Jurkat, Clone E6-1 (cell line): Measurements from ENCODE around the gene FBF1.

Source experiments
- DNase-seq: peaks from one replicate; pipeline ENCODE4 v3.0.0-alpha.2; 2011; ENCODE audit warnings: low read depth, low spot score
- H3K4me3 ChIP-seq: 2 replicates; pipeline ENCODE4 v1.5.1; 2011; ENCODE audit warnings: mild to moderate bottlenecking, low read length, control low read depth, moderate library complexity

FBF1 gene

GRCh38 chr17:75959051-75959838, 18.4 kb upstream of the FBF1 start:
- H3K4me3 ChIP-seq: no peak overlapping the region
- DNase-seq: no peak

DNA sequence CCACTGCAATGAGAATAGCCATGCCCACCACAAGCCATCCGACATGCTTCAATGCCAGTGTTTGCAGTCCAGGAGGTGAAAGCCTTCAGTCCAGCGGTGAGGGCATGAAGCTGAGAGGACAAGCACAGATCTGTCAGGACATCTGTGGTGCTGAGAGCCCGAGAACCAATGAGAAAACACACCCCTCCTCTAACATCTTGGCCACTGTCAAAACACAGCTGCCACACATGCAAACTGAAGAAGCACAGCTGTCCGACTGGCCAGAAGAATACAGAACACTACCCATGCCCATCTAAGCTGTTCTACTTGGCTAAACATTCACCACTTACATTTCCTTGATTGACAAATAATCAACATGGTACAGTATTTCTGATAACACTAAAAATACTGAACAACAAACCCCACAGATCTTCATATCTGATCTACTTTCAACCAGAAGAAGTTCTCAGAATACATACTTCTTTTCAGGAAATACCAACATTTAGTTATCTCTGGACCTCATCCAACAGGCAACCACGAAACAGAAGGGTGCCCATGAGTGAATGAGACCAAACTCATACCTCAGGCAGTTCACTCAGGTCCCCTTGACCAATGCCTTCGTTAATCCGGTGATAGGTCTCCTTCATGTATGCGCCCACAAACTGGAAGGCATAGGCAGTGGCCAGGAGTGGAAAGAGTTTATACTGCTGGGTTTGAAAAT, 10.2 kb upstream of the FBF1 start:
- H3K4me3 ChIP-seq: no peak overlapping the region
- no peak for DNase-seq

- H3K4me3 ChIP-seq: no peak overlapping the region
- no peak for DNase-seq
Measured at GRCh38 chr17:75950421-75950820, 9.6 kb upstream of the FBF1 start.

DNA sequence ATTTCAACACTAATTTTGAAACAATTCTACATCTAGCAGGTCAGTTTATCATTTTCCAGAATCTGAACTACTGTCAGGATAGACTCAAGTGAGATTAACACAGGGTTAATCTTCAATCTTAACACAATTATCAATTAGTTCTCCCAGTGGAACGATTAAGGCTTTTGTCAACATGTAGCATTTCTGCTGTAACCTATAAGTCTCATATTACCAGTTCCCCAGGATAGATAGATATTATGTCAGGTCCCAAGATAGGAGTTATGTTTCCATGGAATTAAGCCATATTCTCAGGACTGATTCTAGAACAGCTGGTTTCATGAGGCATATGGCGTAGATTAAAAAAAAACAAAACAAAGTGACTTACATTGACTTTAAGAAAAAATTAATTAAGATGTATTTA, 4.4 kb upstream of the FBF1 start:
- H3K4me3 ChIP-seq: no peak overlapping the region
- DNase-seq: no peak

DNA sequence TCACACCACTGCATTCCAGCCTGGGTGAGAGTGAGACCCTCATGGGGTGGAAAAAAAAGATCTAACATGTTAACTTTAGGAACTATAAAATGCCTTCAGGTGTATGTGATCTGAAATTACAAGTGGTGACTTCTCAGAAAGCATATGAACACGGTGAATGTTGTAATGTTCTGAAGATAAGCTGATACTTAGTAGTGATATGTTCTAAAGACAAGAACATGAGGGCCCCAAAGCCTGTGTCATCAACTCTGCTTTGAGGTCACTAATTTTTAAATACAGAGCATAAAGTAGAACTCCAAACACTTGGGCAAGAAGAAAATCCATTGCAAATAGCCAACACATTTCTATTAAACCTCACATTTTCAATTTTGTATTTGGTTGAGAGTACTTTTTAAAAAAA, 2.6 kb upstream of the FBF1 start:
- no peak overlapping the region for H3K4me3 ChIP-seq
- no peak for DNase-seq

DNA sequence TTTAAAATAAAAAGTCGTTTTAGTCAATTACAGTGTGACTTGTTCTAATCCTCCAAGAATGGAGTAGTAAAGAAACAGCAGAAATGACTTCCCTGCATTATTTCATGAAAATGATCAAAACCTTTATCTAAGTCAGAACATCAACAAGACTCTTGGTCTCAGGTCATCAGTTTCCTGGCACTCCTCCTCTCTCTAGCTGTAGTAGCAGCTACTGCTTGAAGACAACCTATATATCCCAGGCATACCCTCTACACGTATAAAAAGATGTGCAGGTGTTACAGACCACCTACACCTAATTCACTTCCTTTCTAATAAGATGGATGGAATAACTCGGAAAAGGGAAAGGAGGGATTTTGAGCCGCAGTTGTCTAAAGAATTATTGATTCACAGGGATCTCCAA, 1.6 kb upstream of the FBF1 start:
- no peak overlapping the region for H3K4me3 ChIP-seq
- DNase-seq: no peak

DNA sequence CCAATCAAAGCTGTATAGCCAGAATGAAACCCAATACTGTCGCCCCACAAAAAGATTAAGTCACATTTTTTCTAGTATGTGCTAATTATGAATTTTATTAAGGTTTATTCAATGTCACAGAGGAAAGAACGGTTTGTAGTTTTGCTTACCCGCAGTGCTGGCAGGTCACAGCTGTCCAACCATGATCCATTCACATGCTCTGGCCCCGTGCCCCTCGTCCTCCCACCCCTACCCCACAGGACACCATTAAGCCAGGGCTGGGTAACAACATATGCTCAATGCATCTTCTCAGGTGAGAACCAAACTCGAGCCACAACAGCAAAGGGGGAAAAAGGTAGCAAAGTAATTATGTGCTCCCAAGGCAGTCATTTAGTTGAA, 589 bp upstream of the FBF1 start:
- peak overlapping the region; percentile 89 for H3K4me3 ChIP-seq
- no peak for DNase-seq

- no peak for DNase-seq
- H3K4me3 ChIP-seq: no peak overlapping the region
Measured at GRCh38 chr17:75937652-75938051, 3.2 kb downstream of the FBF1 start.

DNA sequence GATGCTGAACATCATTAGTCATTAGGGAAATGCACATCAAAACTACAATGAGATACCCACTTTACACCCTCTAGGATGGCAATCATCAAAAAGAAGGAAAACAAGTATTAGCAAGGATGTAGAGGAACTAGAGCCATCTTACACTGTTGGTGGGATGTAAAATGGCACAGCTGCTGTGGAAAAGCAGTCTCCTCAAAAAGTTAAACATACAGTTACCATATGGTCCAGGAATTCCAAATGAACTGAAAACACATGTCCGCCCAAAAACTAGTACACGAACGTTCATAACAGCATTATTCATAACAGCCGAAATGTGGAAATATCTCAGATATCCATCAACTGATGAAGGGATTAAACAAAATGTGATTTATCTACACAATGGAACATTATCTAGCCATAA, 7.0 kb downstream of the FBF1 start:
- no peak for DNase-seq
- no peak overlapping the region for H3K4me3 ChIP-seq

DNA sequence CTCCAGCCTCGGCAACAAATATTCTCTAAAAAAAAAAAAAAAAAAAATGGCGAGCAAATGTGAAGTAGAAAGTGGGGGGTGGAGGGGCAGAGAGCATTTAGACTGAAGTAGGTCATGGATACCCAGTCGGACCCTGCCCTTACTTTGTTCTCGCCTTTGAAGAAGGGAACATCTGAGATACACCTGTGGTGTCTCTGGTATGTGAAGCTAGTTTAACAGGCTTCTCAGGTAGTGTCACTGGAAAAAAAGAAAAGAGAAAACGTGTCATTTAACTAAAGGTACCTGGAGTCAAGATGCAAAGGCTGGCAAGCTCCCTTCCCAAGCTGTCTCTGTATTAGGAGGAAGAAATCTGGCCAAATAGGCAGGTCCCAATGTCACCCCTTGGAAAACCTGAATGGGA, 8.0 kb downstream of the FBF1 start:
- no peak overlapping the region for H3K4me3 ChIP-seq
- DNase-seq: no peak

DNA sequence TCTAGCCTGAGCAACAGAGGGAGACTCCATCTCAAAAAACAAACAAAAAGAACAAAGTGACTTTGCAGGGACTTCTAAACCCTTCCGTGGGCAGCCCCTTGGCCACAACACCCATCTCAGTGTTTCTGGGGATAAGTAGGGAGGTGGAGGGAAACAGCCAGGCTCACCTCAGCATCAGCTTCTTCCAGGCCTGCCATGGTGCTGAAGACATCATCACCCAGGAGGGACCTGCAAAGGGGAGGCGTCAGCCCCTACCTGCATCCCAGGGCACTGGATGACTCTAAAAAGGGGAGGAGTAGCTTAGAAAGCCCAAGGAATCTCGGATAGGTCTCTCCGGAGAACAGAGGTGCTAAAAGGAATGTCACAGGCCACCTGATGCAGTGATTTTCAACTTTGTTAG, 9.8 kb downstream of the FBF1 start:
- DNase-seq: no peak
- H3K4me3 ChIP-seq: no peak overlapping the region

DNA sequence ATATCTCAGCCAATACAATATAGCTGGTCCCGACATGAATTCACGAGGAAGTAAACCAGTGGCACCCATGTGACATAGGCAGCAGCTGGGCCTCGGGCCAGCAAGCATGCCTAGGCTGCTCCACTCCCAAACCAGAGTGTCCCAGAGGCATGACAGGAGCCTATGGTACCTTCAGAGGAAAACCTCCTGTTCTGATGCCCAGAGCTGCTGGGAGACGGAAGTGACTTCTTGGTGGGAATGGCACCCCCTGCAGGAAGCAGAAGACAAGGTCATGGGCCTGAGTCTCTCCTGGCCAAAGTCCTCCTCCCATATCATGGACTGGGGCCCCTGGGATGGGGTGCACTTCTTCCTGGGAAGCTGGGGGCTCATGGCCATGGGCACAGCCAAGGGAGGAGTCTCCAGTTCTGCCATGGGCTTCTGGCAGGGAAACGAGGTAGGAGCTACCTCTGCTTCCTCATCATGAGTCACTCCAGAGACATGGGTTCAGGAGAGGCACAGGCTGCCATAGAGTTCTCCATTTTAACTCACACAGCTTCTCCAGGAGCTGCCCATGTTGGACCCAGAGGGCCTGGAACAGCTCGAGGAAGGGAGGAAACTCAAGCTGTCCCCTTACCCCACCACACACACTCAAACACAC, 13.4 kb downstream of the FBF1 start:
- H3K4me3 ChIP-seq: no peak overlapping the region
- no peak for DNase-seq

DNA sequence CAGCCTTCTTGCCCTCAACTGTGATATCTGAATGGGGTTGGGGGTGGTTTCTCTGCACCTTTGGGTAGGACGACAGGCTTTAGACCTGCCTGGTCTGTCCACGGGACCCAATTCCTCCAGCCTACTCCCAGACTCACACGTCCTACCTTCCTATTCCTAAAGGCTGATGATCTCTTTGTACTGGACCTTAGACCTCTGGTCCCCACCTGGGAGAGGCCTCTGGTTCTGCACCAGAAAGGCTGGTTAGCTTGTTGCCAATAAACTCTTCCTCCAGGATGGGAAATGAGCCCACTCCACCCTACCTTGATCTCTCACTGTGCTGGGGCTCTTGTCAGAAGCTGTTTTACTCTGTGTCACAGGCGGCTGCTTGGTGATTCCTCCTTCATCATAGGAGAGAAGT, 14.4 kb downstream of the FBF1 start:
- H3K4me3 ChIP-seq: no peak overlapping the region
- DNase-seq: no peak

- no peak for DNase-seq
- H3K4me3 ChIP-seq: no peak overlapping the region
Measured at GRCh38 chr17:75925912-75926311, 14.9 kb downstream of the FBF1 start.

- no peak for DNase-seq
- H3K4me3 ChIP-seq: no peak overlapping the region
Measured at GRCh38 chr17:75925103-75925502, 15.7 kb downstream of the FBF1 start.

GRCh38 chr17:75922963-75923874, 17.6 kb downstream of the FBF1 start:
- no peak for DNase-seq
- H3K4me3 ChIP-seq: no peak overlapping the region

GRCh38 chr17:75922173-75922961, 18.5 kb downstream of the FBF1 start:
- no peak overlapping the region for H3K4me3 ChIP-seq
- no peak for DNase-seq

GRCh38 chr17:75921596-75921995, 19.2 kb downstream of the FBF1 start:
- no peak overlapping the region for H3K4me3 ChIP-seq
- no peak for DNase-seq

DNA sequence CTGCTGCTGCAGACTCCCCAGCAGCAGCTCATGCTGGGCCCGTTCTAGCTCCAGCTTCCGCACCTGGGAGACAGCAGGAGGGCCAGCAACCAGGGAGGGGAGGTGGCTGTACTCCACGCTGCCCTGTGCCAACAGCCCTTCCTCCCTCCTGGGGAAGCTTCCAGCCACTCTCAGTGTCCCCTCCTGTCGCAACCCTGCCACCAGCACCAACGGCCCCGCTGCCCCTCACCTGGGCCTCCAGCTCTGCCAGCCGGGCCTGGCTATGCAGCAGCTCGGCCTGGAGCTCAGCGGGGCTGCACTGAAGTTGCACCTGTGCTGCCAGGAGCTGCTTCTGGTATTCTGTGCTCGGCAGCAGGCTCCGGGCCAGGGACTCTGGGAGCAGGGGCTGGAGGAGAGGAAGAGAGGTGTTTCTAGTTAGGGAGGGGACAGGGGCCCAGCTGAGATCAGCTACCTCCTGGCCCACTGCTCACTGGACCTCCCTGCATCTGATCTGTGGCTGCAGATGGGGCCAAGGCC, 20.7 kb downstream of the FBF1 start:
- H3K4me3 ChIP-seq: no peak overlapping the region
- DNase-seq: no peak
